ENCODE results near the gene FIP1L1.

FIP1L1 gene

DNA sequence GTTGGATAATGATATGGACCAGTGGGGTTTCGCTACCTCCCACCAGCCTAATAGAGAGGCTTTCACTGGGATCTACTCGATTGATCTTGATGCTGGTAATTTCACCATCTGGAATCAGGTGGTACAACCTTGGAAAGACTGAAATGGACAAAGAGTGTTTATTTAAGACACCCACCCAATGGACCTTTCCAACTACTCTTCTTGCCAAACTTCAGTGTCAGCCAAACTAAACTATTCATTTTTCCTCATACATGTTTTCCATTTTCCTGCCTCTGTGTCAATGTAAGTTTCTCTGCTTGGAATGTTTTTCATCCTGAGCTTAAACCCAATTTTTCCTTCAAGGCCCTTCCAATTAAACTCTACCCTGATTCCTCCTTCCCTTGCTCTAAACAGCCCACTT is 121.3 kb downstream of the FIP1L1 start:
- TF ChIP-seq CTCF (IDR thresholded peaks at IDR 0.05; ENCODE audit: insufficient read depth, low read depth, low read length, missing control alignments): no peak
- DNase-seq (ENCODE audit: low read depth): no peak
- H3K4me3 ChIP-seq (ENCODE audit: low read depth, low read length): no peak overlapping the region

DNA sequence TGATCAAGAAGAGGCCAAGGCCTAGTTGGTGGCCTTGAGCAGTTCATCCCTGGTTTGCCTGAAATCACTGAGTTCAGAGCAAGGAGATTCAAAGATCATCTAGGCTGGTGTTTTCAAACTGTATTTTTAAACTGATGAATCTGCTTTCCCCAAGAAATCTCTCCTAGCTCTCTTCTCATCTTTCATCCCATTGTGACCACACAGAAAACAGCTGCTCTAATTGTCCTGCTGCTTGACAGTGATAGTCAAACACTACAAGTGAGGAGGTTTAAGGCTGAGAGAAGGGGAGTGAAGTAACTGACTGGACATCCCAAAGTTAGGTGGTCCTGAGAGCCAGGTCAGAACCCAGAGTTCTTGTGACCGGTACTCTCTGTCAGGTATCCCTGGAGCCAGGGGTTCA is 122.3 kb downstream of the FIP1L1 start:
- no peak for DNase-seq (ENCODE audit: low read depth)
- no peak overlapping the region for H3K4me3 ChIP-seq (ENCODE audit: low read depth, low read length)
- TF ChIP-seq CTCF (IDR thresholded peaks at IDR 0.05; ENCODE audit: insufficient read depth, low read depth, low read length, missing control alignments): no peak

DNA sequence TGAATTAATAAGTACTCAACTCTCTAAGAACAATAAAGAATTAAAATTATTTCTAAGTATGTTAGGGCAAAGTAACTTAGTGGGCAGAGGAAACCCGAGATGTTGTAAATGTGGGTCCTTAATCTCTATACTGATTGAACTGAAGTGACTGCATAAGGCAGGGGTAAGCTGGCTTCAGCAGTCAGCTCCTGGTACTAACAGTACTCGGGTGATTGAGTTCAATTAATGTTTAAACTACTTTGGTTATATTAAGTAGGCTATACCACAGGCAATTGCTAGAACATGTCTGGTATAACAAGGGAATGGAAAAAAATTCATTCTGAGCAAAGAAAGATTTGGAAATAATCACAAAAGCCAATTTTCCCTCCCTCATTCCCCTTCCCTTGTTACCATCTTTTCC is 123.1 kb downstream of the FIP1L1 start:
- no peak overlapping the region for H3K4me3 ChIP-seq (ENCODE audit: low read depth, low read length)
- no peak for DNase-seq (ENCODE audit: low read depth)
- no peak for TF ChIP-seq CTCF (IDR thresholded peaks at IDR 0.05; ENCODE audit: insufficient read depth, low read depth, low read length, missing control alignments)

DNA sequence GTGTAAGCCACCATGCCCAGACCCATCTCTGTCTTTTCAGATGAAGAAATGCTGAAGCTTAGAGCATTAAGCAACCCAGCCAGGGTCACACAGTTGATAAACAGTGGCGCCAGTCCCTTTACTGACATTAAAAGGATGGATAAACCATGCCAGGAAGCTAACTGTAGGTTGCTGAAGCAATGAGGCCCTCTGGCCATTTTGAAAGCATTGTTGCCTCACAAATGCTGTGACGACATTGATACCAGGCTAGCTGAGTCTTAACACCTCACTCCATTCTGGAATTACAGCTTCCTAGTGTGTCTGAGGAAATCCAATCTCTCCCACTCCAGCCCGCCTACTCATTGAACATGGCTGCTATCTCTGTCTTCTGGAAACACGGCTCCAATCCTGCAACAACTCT is 124.1 kb downstream of the FIP1L1 start:
- H3K4me3 ChIP-seq (ENCODE audit: low read depth, low read length): no peak overlapping the region
- no peak for DNase-seq (ENCODE audit: low read depth)
- no peak for TF ChIP-seq CTCF (IDR thresholded peaks at IDR 0.05; ENCODE audit: insufficient read depth, low read depth, low read length, missing control alignments)

GRCh38 chr4:53502094-53502493 is 124.7 kb downstream of the FIP1L1 start:
- DNase-seq (ENCODE audit: low read depth): no peak
- no peak overlapping the region for H3K4me3 ChIP-seq (ENCODE audit: low read depth, low read length)
- TF ChIP-seq CTCF (IDR thresholded peaks at IDR 0.05; ENCODE audit: insufficient read depth, low read depth, low read length, missing control alignments): no peak

DNA sequence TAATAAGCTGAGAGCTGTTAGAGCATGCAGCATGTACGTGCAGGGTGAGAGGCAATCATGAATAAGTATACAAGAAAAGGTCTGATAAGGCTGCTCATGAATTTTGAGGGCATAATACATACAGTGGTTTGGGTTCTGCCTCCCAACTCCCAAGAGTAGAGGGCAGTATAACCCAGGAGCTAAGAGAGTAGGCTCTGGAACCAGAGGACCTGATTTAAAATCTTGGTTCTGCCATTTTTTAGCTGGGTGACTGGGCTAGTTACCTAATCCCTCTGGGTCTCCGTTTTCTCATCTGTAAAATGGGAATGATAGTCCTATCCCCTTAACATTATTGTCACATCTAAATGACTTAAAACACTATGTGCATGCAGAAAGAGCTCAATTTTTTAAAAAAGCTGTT is 128.5 kb downstream of the FIP1L1 start:
- no peak for DNase-seq (ENCODE audit: low read depth)
- no peak for TF ChIP-seq CTCF (IDR thresholded peaks at IDR 0.05; ENCODE audit: insufficient read depth, low read depth, low read length, missing control alignments)
- no peak overlapping the region for H3K4me3 ChIP-seq (ENCODE audit: low read depth, low read length)

DNA sequence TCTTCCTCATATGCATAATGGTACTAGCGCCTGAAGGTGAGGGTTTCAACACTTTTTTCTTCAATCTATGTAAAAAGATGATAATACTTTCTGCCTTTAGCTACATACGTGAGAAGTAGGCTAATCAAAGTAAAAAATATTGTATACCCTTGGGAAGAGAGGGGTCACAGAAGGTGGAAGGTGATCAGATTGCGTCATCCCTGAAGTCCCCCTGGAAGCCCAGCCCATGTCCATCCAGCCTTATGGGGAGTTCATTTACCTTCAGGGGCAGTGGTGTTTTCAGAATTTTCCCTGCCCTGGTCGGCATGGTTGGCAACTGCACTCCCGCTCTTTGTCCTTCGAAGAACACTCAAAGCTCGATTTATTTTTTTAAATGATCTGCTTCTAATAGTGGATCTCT is 129.6 kb downstream of the FIP1L1 start:
- no peak overlapping the region for H3K4me3 ChIP-seq (ENCODE audit: low read depth, low read length)
- no peak for DNase-seq (ENCODE audit: low read depth)
- TF ChIP-seq CTCF (IDR thresholded peaks at IDR 0.05; ENCODE audit: insufficient read depth, low read depth, low read length, missing control alignments): no peak
